Measurements from ENCODE around the gene FAM227A.

- TF ChIP-seq CTCF (IDR thresholded peaks at IDR 0.05; ENCODE audit: poor library complexity) (no peak), EZH2 (IDR thresholded peaks at IDR 0.05; ENCODE audit: borderline replicate concordance) (no peak), EZH2phosphoT487 (IDR thresholded peaks at IDR 0.05; ENCODE audit: low read depth, severe bottlenecking, unreplicated experiment) (no peak)
Measured at GRCh38 chr22:38610234-38610633, 46.0 kb downstream of the FAM227A start.

Data from hepatocyte (in vitro differentiated cells).